ENCODE measurements around the gene EEF1AKMT4. TPM values are rescaled to one million over a fixed set of nuclear protein-coding genes. Genes with fewer than 3 reads are reported as not detected.

EEF1AKMT4 gene
- total and polyA plus RNA-seq, 2 of the 8 experiments (the other 6 are each of a cell fraction or from before 2014, with no cell fraction given), result 9.3 to 30.1 TPM

DNA sequence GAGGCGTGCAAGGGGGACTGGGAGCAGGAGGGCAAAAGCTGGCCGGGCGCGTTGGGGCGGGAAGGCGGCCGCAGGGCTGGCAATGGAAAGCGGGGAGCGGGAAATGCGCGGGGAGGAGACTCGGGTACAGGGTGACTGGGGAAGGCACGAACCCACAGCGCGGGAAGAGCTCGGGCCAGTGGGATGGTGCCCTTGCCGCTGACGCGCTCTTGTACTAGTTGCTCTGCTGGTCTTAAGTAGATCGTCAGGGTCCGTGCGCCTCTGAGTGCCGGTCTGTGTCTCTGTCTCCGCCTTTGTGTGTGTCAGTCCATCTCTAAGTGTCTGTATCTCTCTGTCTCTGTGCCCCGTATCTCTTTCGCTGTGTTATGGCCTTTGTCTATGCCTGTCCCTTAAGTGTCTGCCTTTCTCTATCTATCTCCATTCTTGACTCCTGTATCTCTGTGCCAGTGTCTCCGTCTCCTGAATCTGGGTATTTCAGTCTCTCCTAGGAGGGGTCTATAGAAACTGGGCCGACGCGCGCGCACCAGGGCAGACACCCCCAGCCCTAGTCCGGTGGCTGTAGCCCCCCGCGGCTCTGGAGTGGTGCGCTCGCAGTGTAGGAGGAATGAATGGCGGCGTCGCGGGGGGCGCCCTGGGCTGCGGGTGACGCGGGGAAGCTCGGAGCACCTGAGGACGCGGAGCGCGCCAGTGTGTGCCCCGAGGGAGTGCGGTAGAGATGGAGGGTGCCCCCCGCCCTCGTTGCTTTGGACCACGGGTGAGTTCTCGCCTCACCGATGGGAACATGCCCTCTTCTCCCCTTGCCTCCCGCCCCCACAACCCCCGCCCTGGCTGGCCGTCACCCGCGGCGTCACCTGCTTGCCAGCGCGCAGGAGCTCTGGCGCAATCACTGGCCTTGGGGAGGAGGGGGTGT is 12.6 kb downstream of the EEF1AKMT4 start:
- Histone ChIP-seq H4K5ac (ENCODE audit: insufficient read length, low read depth, low read length) (no peak overlapping the region), H2BK15ac (ENCODE audit: low read length) (0 out of 2 replicates have a peak overlapping the region, but pooled peaks have one; percentile 72), H3K4me3 (ENCODE audit: extremely low read depth in 1 of 4, insufficient read depth in 2 of 4, low read depth in 3 of 4, low read length in 4 of 4) (peak overlapping the region; percentile 36 to 84 (median 74)), H2AK5ac (ENCODE audit: low read depth, low read length) (no peak overlapping the region), H3K9me3 (ENCODE audit: insufficient read depth in 2 of 2, low read depth in 1 of 2, low read length in 1 of 2) (no peaks in the 10 kb centered on the region), H3K4ac (replicated peaks; ENCODE audit: insufficient read length, low read depth, low read length) (no peak overlapping the region), H3K14ac (ENCODE audit: insufficient read length) (no peak overlapping the region), H2BK12ac (ENCODE audit: low read depth, low read length) (peak overlapping the region; percentile 39; the same call in 1 of the 2 replicates), H2BK20ac (ENCODE audit: low read length) (no peak overlapping the region), H3K56ac (replicated peaks; ENCODE audit: insufficient read length, low read depth, low read length) (no peak overlapping the region), H3K23me2 (ENCODE audit: low read depth, low read length) (peaks cover 22% of the 10 kb centered on the region), H4K20me1 (replicated peaks in 1 of 2; ENCODE audit: control insufficient read depth in 1 of 2, insufficient read depth in 2 of 2, low read length in 2 of 2) (peaks cover 13 to 19% of the 10 kb centered on the region in 2 experiments), H3K27me3 (replicated peaks in 1 of 4; ENCODE audit: control insufficient read depth in 3 of 4, extremely low read depth in 1 of 4, insufficient read depth in 3 of 4, low read length in 3 of 4) (peaks cover 7 to 50% (median 38%) of the 10 kb centered on the region in 4 experiments), H3K27ac (ENCODE audit: low read depth, low read length) (no peak overlapping the region), H3K79me2 (ENCODE audit: control insufficient read depth in 1 of 2, insufficient read depth in 2 of 2, low read length in 2 of 2) (no peaks in the 10 kb centered on the region), H3K36me3 (ENCODE audit: control insufficient read depth in 2 of 4, insufficient read depth in 4 of 4, low read length in 3 of 4) (no peaks in the 10 kb centered on the region), H3K4me1 (replicated peaks in 1 of 4; ENCODE audit: control insufficient read depth in 3 of 4, insufficient read depth in 4 of 4, low read length in 3 of 4) (peaks cover 0 to 17% (median 8%) of the 10 kb centered on the region in 4 experiments; a peak in 4 of 7 replicates), H4K8ac (ENCODE audit: extremely low read depth, insufficient read depth, low read length) (0 out of 2 replicates have a peak overlapping the region, but pooled peaks have one; percentile 0), H2BK120ac (replicated peaks; ENCODE audit: low read depth, low read length) (no peak overlapping the region), H2BK5ac (ENCODE audit: low read depth, low read length) (peak overlapping the region; percentile 52; the same call in 1 of the 2 replicates), H3K79me1 (ENCODE audit: low read depth, low read length) (no peaks in the 10 kb centered on the region), H3K18ac (ENCODE audit: extremely low read depth, low read length) (peak overlapping the region; percentile 60), H3K9ac (replicated peaks in 1 of 4; ENCODE audit: extremely low read depth in 1 of 4, low read depth in 3 of 4, low read length in 3 of 4) (peak overlapping the region in 3 of 4 experiments; percentile 37 to 55 (median 45); a peak in 4 of 7 replicates), H3K23ac (ENCODE audit: insufficient read length) (no peak overlapping the region), H3K4me2 (ENCODE audit: insufficient read depth in 1 of 2, low read depth in 2 of 2, low read length in 2 of 2) (peak overlapping the region; percentile 89 to 100), H4K91ac (replicated peaks; ENCODE audit: insufficient read length, low read length) (peak overlapping the region; percentile 66), H2AFZ (ENCODE audit: low read length) (peak overlapping the region; percentile 95)
- DNase-seq (ENCODE audit: low read depth in 1 of 2, low spot score in 2 of 2), result peak in 1 of 2 experiments; percentile 58
- no peak for FAIRE-seq
- WGBS, 2 experiments (ENCODE audit: extremely low coverage in 1 of 2, insufficient coverage in 1 of 2, insufficient read length in 1 of 2, insufficient replicate concordance in 2 of 2, low coverage in 1 of 2, low lambda C conversion rate in 2 of 2, missing lambda C conversion rate in 1 of 2), result 2% methylated on average over 62 of the region's 66 CpGs; no CpG with 5 or more reads in 1 of the 2 experiments
- POLR2A ChIA-PET (ENCODE audit: partially characterized antibody), result interaction anchor here (0.7 to 3.1 kb wide), 6 partner anchors 12 to 75 kb away, joined by 3 to 9 read pairs (median 4); partner anchors contain the start of genes EEF1AKMT4 and FAM131A
- CTCF ChIA-PET (ENCODE audit: partially characterized antibody), result interaction anchor here (1.0 to 14.0 kb wide), 9 partner anchors 12 to 39 kb away, joined by 3 to 136 read pairs (median 7); partner anchors contain the start of genes EEF1AKMT4 and VWA5B2
- no peak for TF ChIP-seq BCL11A (IDR thresholded peaks at IDR 0.05; ENCODE audit: low read depth in 2 of 2, low read length in 2 of 2)
- TF ChIP-seq ZNF274 (IDR thresholded peaks at IDR 0.05; ENCODE audit: borderline replicate concordance, extremely low read depth, low read length), result no peak
- TF ChIP-seq POLR2A (IDR thresholded peaks at IDR 0.05; ENCODE audit: control extremely low read depth in 1 of 2, low read depth in 2 of 2, low read length in 2 of 2), result peak in 1 of 2 experiments; percentile 71; a peak in 1 of 3 replicates
- TF ChIP-seq YY1 (IDR thresholded peaks at IDR 0.05; ENCODE audit: low read depth, low read length), result peak; percentile 47; the same call in 1 of the 2 replicates
- TF ChIP-seq SIN3A (conservative IDR thresholded peaks at IDR 0.05 in 1 of 2, IDR thresholded peaks at IDR 0.05 in 1 of 2; ENCODE audit: low read depth in 1 of 2, low read length in 2 of 2), result peak in 1 of 2 experiments; percentile 41; a peak in 1 of 4 replicates
- no peak for TF ChIP-seq POU5F1 (IDR thresholded peaks at IDR 0.05; ENCODE audit: low read depth, low read length)
- TF ChIP-seq SAP30 (IDR thresholded peaks at IDR 0.05; ENCODE audit: insufficient read depth, insufficient replicate concordance, low read length), result no peak
- TF ChIP-seq BACH1 (IDR thresholded peaks at IDR 0.05; ENCODE audit: low read length), result no peak
- TF ChIP-seq, protein P1, sequence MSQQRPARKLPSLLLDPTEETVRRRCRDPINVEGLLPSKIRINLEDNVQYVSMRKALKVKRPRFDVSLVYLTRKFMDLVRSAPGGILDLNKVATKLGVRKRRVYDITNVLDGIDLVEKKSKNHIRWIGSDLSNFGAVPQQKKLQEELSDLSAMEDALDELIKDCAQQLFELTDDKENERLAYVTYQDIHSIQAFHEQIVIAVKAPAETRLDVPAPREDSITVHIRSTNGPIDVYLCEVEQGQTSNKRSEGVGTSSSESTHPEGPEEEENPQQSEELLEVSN (IDR thresholded peaks at IDR 0.05), result peak; percentile 76

Data from H1 (cell line).